Jurkat, Clone E6-1 (cell line): ENCODE results near the gene SGCD.

Source experiments
- DNase-seq: peaks from one replicate; pipeline ENCODE4 v3.0.0-alpha.2; 2011; ENCODE audit warnings: low read depth, low spot score
- H3K4me3 ChIP-seq: 2 replicates; pipeline ENCODE4 v1.5.1; 2011; ENCODE audit warnings: mild to moderate bottlenecking, low read length, control low read depth, moderate library complexity

Gene SGCD

GRCh38 chr5:156356238-156356637 is 29.3 kb downstream of the SGCD start:
- no peak overlapping the region for H3K4me3 ChIP-seq
- DNase-seq, result no peak

GRCh38 chr5:156359476-156359875 is 32.5 kb downstream of the SGCD start:
- DNase-seq, result no peak

GRCh38 chr5:156361436-156362109 is 34.6 kb downstream of the SGCD start:
- no peak overlapping the region for H3K4me3 ChIP-seq
- no peak for DNase-seq

More at GRCh38 chr5:156359476-156359875, 32.5 kb downstream of the SGCD start:
- H3K4me3 ChIP-seq, result no peak overlapping the region

- DNase-seq, result no peak
- no peak overlapping the region for H3K4me3 ChIP-seq
Measured at GRCh38 chr5:156363861-156364260, 36.9 kb downstream of the SGCD start.

GRCh38 chr5:156366521-156366920 is 39.6 kb downstream of the SGCD start:
- no peak overlapping the region for H3K4me3 ChIP-seq
- no peak for DNase-seq

DNA sequence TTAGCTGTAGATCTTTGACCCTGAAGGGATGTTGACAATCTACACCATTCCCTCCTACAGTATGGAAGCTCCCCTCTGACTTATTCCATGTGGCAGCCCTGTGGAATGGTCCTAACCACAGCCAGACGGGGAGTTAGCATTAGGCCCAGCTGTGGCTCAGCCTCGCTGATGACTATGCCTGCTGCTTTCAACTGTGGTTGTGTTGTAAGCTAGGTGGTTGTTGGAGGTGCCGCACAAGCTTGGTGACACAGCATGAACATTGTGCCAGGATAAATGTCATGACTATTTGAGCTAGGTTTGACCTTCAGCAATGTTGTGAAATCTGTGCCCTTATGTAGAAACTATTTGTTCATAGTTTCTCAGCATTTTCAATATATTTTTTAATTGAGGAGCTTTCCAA is 40.6 kb downstream of the SGCD start:
- H3K4me3 ChIP-seq, result no peak overlapping the region
- DNase-seq, result no peak

GRCh38 chr5:156375895-156376495 is 49.0 kb downstream of the SGCD start:
- DNase-seq, result no peak
- H3K4me3 ChIP-seq, result no peak overlapping the region

GRCh38 chr5:156376751-156377150 is 49.8 kb downstream of the SGCD start:
- no peak overlapping the region for H3K4me3 ChIP-seq
- no peak for DNase-seq

DNA sequence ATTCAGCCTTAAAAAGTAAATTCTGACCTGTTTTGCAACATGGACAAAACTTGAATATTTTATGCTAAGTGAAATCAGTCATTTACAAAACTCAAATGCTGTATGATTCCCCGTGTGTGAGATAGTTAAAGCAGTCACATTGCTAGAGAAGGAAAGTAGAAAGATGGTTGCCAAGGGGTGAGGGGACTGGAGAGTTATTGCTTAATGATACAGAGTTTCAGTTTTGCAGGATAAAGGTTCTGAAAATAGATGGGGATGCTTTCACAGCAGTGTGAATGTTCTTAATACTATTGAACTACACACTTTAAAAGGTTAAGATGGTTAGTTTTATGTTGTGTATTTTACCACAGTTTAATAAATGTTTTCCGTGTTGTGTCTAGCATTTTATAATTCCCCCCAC is 51.2 kb downstream of the SGCD start:
- no peak overlapping the region for H3K4me3 ChIP-seq
- no peak for DNase-seq

- no peak for DNase-seq
- no peak overlapping the region for H3K4me3 ChIP-seq
Measured at GRCh38 chr5:156379206-156379605, 52.2 kb downstream of the SGCD start.

GRCh38 chr5:156380848-156381247 is 53.9 kb downstream of the SGCD start:
- no peak for DNase-seq
- H3K4me3 ChIP-seq, result no peak overlapping the region

DNA sequence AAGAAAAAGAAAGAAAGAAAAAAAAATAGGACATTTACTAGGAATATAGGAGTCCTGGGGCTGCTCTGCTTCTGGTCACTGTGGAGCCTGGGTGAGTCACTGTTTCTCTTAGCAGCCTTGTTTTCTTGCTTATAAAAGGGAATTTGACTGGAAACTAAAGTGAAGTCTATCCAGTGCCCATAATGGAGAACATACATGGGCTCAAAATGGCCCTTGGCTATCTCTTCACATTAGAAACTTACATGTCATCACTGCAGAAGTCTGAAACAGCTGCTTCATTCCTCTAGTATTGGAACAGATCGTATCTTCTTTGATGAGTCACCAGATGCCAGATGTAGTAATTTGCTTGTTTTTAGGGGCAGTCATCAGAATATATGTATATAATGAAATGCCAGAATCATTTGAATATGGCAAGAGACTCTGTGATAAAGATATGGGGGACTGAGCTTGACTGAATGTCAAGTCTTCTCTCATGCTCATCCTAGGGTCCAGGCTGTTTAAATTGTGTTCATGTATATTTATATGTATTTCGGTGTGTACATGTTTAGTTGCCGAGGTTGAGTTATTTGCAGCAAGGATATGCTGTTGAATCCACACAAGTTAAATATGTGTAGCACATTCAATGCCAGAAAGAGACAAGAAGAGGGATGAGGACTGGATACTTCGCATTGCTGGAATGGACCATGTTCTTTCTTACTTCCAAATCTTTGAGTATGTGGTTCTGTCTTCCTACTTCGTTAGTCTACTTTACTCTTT is 56.7 kb downstream of the SGCD start:
- no peak overlapping the region for H3K4me3 ChIP-seq
- no peak for DNase-seq

DNA sequence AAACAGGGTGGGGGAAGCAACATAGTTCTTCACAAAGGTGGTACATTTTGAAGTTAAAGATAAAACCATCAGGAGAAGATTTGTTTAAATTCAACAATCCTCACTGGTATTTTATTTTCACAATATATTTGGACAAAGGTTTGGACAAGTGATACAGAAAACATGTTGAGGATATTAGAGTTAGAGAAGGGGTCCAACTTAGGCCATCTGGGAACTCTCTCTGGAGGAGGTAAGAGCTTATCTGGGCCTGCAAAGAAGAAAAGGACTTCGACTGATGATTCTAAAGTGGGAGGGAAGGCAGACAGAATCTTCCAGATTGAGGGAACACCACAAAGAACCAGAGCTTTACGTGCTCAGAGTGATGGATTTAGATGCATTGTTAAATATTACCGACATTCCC is 58.5 kb downstream of the SGCD start:
- no peak for DNase-seq
- H3K4me3 ChIP-seq, result no peak overlapping the region

DNA sequence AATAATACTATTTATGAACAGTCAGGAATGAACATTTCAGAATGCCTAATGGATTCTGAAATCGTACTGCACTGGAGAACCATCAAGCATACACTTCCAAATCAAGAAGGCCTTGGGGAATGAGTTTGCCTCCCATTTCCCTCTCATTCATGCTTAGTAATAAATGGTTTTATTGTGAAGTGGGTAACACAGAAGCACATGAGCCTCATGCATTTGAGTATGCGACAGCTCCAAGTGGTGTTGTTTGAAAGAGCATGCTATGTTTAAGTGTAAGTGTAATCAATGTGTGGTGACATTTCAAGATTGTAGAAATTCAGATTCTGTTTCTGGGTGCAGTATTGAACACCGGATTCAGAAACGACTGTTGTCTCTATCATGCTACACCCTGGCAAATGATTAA is 60.0 kb downstream of the SGCD start:
- no peak for DNase-seq

DNA sequence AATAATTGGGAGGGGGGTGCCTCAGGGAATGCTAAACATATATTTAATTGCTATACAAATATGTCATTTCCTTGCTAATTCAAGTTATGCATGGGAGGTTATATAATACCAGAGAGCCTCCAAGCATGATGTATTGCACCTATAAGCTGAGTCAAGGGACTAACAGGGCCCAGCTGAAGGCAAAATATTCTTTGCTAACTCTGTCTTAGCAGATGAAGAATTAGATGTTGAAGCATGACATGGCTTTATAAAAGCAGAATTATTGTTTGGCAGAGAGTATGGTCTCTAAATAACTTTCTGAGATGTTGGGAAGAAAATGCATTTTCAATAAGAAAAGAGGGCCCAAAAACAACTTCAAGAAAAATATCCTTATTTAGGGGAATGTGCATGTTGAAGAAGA is 60.4 kb downstream of the SGCD start:
- no peak overlapping the region for H3K4me3 ChIP-seq
- no peak for DNase-seq

More for the DNA sequence above, 60.0 kb downstream of the SGCD start:
- no peak overlapping the region for H3K4me3 ChIP-seq

- DNase-seq, result no peak
- no peak overlapping the region for H3K4me3 ChIP-seq
Measured at GRCh38 chr5:156388233-156388632, 61.3 kb downstream of the SGCD start.

- no peak for DNase-seq
- H3K4me3 ChIP-seq, result no peak overlapping the region
Measured at GRCh38 chr5:156391139-156391538, 64.2 kb downstream of the SGCD start.

GRCh38 chr5:156393980-156394379 is 67.0 kb downstream of the SGCD start:
- no peak for DNase-seq
- no peak overlapping the region for H3K4me3 ChIP-seq

GRCh38 chr5:156394642-156395305 is 67.8 kb downstream of the SGCD start:
- H3K4me3 ChIP-seq, result no peak overlapping the region
- no peak for DNase-seq

DNA sequence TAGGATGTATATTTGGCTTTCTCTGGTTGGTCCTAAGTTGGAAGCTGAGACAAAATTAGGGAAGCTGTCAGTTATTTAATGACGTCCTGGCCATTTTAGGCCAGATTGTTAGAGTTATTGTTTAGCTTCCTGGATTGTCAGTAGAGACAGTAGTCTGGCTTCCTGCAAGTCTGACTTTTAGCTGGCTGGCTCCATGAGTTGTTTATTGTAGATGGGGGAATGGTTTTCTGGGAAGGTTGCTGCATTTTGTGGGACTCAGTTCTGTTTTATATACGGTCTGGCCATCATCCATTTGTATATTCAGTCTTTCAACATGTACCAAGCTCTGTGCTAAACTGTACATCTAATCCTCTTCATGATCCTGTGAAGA is 68.3 kb downstream of the SGCD start:
- H3K4me3 ChIP-seq, result no peak overlapping the region
- DNase-seq, result no peak
